ENCODE data around the gene ANKRD66. TPM values are rescaled to one million over a fixed set of nuclear protein-coding genes. Genes with fewer than 3 reads are reported as not detected.

ANKRD66 gene
- total RNA-seq (10 to 100 TPM in 1 of 5 donors, under 1 TPM in 1, not detected in 3; 0.73 to 20.5 TPM), polyA plus RNA-seq (not detected)
- long read RNA-seq, donor 1 = 0 reads
- long read RNA-seq, donor 2 = 0 reads
- long read RNA-seq, donor 3 = 0 reads
- long read RNA-seq, donor 4 = 0 reads
- long read RNA-seq, donor 5 = 0 reads
- long read RNA-seq, donor 6 = 0 reads
- long read RNA-seq, donor 7 = 0 reads
- long read RNA-seq, donor 8 = 0 reads
- long read RNA-seq, donor 9 = 0 reads
- long read RNA-seq, donor 10 = 0 reads

GRCh38 chr6:46746696-46747095, at the start of gene ANKRD66:
Gene ANKRD66 (plus strand): TSS chr6:46746933. CDS start chr6:46751949, 5,016 bp downstream.
- Histone ChIP-seq H3K27me3 (no peaks in the 10 kb centered on the region), H3K9me3 (no peaks in the 10 kb centered on the region), H3K36me3 (no peaks in the 10 kb centered on the region), H3K27ac (no peak within 1 kb of the TSS), H3K4me1 (no peaks in the 10 kb centered on the region), H3K4me3 (no peak within 1 kb of the TSS)
- 52 to 84% (median 67%) methylated on average over 1 of the region's 1 CpG for WGBS, 5 donors
- intact Hi-C loops (cut with DNase I; ENCODE audit: low total_unique reads) = no loop called here
- peak in 1 of 2 donors; percentile 14 for DNase-seq
- TF ChIP-seq POLR2A (IDR thresholded peaks at IDR 0.05) (no peak), CTCF (IDR thresholded peaks at IDR 0.05) (no peak)

DNA sequence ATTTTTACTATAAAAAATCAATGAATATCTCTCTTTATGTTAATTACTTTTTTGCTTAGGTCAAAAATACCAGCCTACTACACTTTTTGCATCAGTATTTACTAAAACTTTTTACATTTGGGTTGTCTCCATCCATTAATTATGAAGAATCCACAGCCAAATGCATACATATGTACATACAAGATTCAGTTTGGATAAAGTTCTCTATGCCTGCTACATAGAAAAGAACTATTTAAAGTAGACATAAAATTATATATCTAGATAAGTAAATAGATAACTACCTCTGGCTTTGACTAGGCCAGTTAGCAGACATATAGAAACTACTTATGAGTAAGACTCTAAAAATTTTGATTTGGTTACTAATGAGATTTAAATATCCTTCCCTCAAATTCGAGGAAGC, 46.8 kb upstream of the ANKRD66 start:
- WGBS, 5 donors = 60 to 79% (median 73%) methylated on average over 1 of the region's 1 CpG
- Histone ChIP-seq H3K27ac (no peak overlapping the region), H3K4me3 (no peak overlapping the region), H3K9me3 (no peaks in the 10 kb centered on the region), H3K27me3 (no peaks in the 10 kb centered on the region), H3K4me1 (no peaks in the 10 kb centered on the region), H3K36me3 (no peaks in the 10 kb centered on the region)
- no peak for TF ChIP-seq POLR2AphosphoS5 (IDR thresholded peaks at IDR 0.05)
- no peak for TF ChIP-seq EP300 (IDR thresholded peaks at IDR 0.05)
- TF ChIP-seq POLR2A (IDR thresholded peaks at IDR 0.05) = no peak
- no peak for TF ChIP-seq CTCF (IDR thresholded peaks at IDR 0.05)
- DNase-seq = no peak
- intact Hi-C loops (cut with DNase I; ENCODE audit: low total_unique reads) = no loop called here

GRCh38 chr6:46704562-46704961, 42.2 kb upstream of the ANKRD66 start:
- Histone ChIP-seq H3K36me3 (no peaks in the 10 kb centered on the region), H3K27me3 (peaks cover 0 to 4% (median 0%) of the 10 kb centered on the region in 3 donors), H3K27ac (no peak overlapping the region), H3K4me3 (no peak overlapping the region), H3K4me1 (no peaks in the 10 kb centered on the region), H3K9me3 (no peaks in the 10 kb centered on the region)
- 6 to 10% (median 8%) methylated on average over 3 of the region's 3 CpGs for WGBS, 5 donors
- intact Hi-C loops (cut with DNase I; ENCODE audit: low total_unique reads) = no loop called here
- TF ChIP-seq EP300 (IDR thresholded peaks at IDR 0.05) = no peak
- no peak for TF ChIP-seq POLR2AphosphoS5 (IDR thresholded peaks at IDR 0.05)
- peak in 1 of 2 donors; percentile 37 for DNase-seq

DNA sequence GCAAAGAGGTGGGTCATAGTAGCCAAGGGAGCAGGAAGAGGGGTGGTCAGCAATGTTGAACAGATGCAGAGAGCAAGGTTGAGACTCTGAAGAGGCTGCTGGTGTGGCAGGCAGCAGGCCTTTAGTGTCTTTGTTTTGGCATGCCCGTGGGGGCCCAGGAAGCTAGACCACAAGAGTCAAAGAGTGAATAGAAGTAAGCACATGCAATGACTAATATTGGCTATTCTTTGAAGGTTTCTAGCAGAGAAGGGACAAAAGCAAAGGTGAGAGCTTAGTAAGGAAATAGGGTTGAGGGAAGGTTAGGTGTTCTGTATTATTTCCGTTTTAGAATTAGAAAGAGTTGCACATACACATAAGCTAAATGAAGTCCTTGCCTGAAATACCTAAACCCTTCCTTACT, 40.3 kb upstream of the ANKRD66 start:
- no peak for DNase-seq
- H3K4me3 ChIP-seq = no peak overlapping the region
- TF ChIP-seq POLR2AphosphoS5 (IDR thresholded peaks at IDR 0.05) (no peak), CTCF (IDR thresholded peaks at IDR 0.05) (no peak), EP300 (IDR thresholded peaks at IDR 0.05) (no peak), POLR2A (IDR thresholded peaks at IDR 0.05) (no peak)
- H3K36me3 ChIP-seq = no peaks in the 10 kb centered on the region
- H3K4me1 ChIP-seq = no peaks in the 10 kb centered on the region
- no peaks in the 10 kb centered on the region for H3K9me3 ChIP-seq
- intact Hi-C loops (cut with DNase I; ENCODE audit: low total_unique reads) = no loop called here
- H3K27me3 ChIP-seq = peaks cover 0 to 4% (median 0%) of the 10 kb centered on the region in 3 donors
- 78 to 85% (median 83%) methylated on average over 2 of the region's 2 CpGs for WGBS, 5 donors
- no peak overlapping the region for H3K27ac ChIP-seq

GRCh38 chr6:46711491-46711890, 35.2 kb upstream of the ANKRD66 start:
- H3K4me3 ChIP-seq = no peak overlapping the region
- intact Hi-C loops (cut with DNase I; ENCODE audit: low total_unique reads) = no loop called here

More at GRCh38 chr6:46711491-46711890, 35.2 kb upstream of the ANKRD66 start:
- Histone ChIP-seq H3K27ac (no peak overlapping the region), H3K9me3 (no peaks in the 10 kb centered on the region), H3K4me1 (no peaks in the 10 kb centered on the region), H3K27me3 (peaks cover 0 to 4% (median 0%) of the 10 kb centered on the region in 3 donors), H3K36me3 (no peaks in the 10 kb centered on the region)
- WGBS, 5 donors = 80 to 97% (median 92%) methylated on average over 1 of the region's 1 CpG
- TF ChIP-seq POLR2AphosphoS5 (IDR thresholded peaks at IDR 0.05) (no peak), CTCF (IDR thresholded peaks at IDR 0.05) (no peak), EP300 (IDR thresholded peaks at IDR 0.05) (no peak), POLR2A (IDR thresholded peaks at IDR 0.05) (no peak)
- DNase-seq = no peak

Measured in stomach (tissue), 19 donors.